Endothelial cell of umbilical vein (primary cell): ENCODE measurements around the gene SIPA1L3. TPM values are rescaled to one million over a fixed set of nuclear protein-coding genes. Genes with fewer than 3 reads are reported as not detected.

ENCODE experiments used
- BruUV-seq: library from RNA; stranded (reverse); fragments of 400-500 nt; replicated peaks from 2 replicates; lab custom pipeline; 2021; lab: Mats Ljungman, UMichigan
- CTCF ChIA-PET: fragments of 300-600, 350-600 bp; sonication (Branson Sonifier 250); formaldehyde crosslinking; loops from one replicate; lab custom pipeline; 2021; ENCODE audit warnings: antibody characterized with exemption, inconsistent platforms; lab: Charles Lee
- POLR2A ChIA-PET: fragments of 300-600, 350-600 bp; sonication (Branson Sonifier 250); formaldehyde crosslinking; loops from one replicate; lab custom pipeline; 2021; ENCODE audit warnings: antibody characterized with exemption, inconsistent platforms; lab: Charles Lee
- DNase-seq: peaks from one replicate; pipeline ENCODE4 v3.0.0-alpha.2; 2011; ENCODE audit warnings: low read depth, low spot score
- FAIRE-seq: peaks from 2 replicates; lab custom pipeline; 2011; peaks lifted over from hg19 to GRCh38; lab: Jason Lieb, UNC
- H2AFZ ChIP-seq: 2 replicates; pipeline ENCODE4 v1.6.0; 2012; ENCODE audit warnings: low read depth, low read length, control low read depth, inconsistent platforms
- H3K27ac ChIP-seq: 2 replicates; pipeline ENCODE4 v1.5.1; 2011; ENCODE audit warnings: low read depth, mild to moderate bottlenecking, control low read depth, low read length, moderate library complexity; ENCODE audit not compliant: insufficient read depth
- H3K27me3 ChIP-seq, 2 experiments: 2 replicates each; pipeline versions ENCODE4 v1.6.0 to v1.6.1; 2011; ENCODE audit warnings: low read length in 2 of 2, mixed read lengths in 1 of 2; ENCODE audit not compliant: control insufficient read depth in 2 of 2, insufficient read depth in 2 of 2
- H3K36me3 ChIP-seq, 2 experiments: 2 replicates in 1 of 2; 3 replicates in 1 of 2; pipeline ENCODE4 v1.5.1; 2011; ENCODE audit warnings: low read length in 2 of 2, mild to moderate bottlenecking in 1 of 2, moderate library complexity in 1 of 2; ENCODE audit not compliant: control insufficient read depth in 2 of 2, insufficient read depth in 2 of 2; ENCODE audit errors: extremely low read depth in 1 of 2
- H3K4me1 ChIP-seq: 3 replicates; pipeline ENCODE4 v1.5.1; 2011; ENCODE audit warnings: mild to moderate bottlenecking, low read length; ENCODE audit not compliant: control insufficient read depth, insufficient read depth; ENCODE audit errors: extremely low read depth
- H3K4me2 ChIP-seq: 2 replicates; pipeline ENCODE4 v1.6.1; 2011; ENCODE audit warnings: low read length, control low read depth, mixed read lengths; ENCODE audit not compliant: insufficient read depth
- H3K4me3 ChIP-seq, 3 experiments: fragments of 200-600 bp in 1 of 3; sonication (generic), shearing (Covaris generic) in 1 of 3; replicated peaks in 1 of 3; 2 replicates each; pipeline ENCODE4 v1.5.1; 2011 to 2016; ENCODE audit warnings: control low read depth in 3 of 3, low read length in 3 of 3, mild to moderate bottlenecking in 2 of 3, inconsistent platforms in 1 of 3, low read depth in 1 of 3, moderate library complexity in 1 of 3; ENCODE audit not compliant: insufficient read depth in 1 of 3
- H3K79me2 ChIP-seq: 2 replicates; pipeline ENCODE4 v1.6.0; 2012; ENCODE audit warnings: low read length, inconsistent platforms; ENCODE audit not compliant: control insufficient read depth, insufficient read depth
- H3K9ac ChIP-seq: replicated peaks from 2 replicates; pipeline ENCODE3; 2011; ENCODE audit warnings: low read length, control low read depth; ENCODE audit not compliant: insufficient read depth; ENCODE audit errors: extremely low read depth
- H3K9me1 ChIP-seq: replicated peaks from 3 replicates; pipeline ENCODE4 v1.6.0; 2011; ENCODE audit warnings: mild to moderate bottlenecking, low read length; ENCODE audit not compliant: control insufficient read depth, insufficient read depth; ENCODE audit errors: extremely low read depth
- H3K9me3 ChIP-seq: replicated peaks from 2 replicates; pipeline ENCODE4 v1.5.1; 2012; ENCODE audit warnings: low read length, inconsistent platforms; ENCODE audit not compliant: control insufficient read depth, insufficient read depth
- H4K20me1 ChIP-seq: replicated peaks from 2 replicates; pipeline ENCODE3; 2011; ENCODE audit warnings: mild to moderate bottlenecking, low read length; ENCODE audit not compliant: control insufficient read depth, insufficient read depth; ENCODE audit errors: extremely low read depth
- CTCF ChIP-seq, 2 donors: IDR thresholded peaks; 1 replicate in 1 of 2; 2 replicates in 1 of 2; pipeline ENCODE4 v1.5.1; 2011; ENCODE audit warnings: low read length in 2 of 2, mild to moderate bottlenecking in 2 of 2, moderate library complexity in 2 of 2, control low read depth in 1 of 2, inconsistent platforms in 1 of 2, low read depth in 1 of 2; ENCODE audit not compliant: insufficient read depth in 1 of 2; ENCODE audit errors: extremely low read depth in 1 of 2
- EZH2 ChIP-seq: IDR thresholded peaks from 2 replicates; pipeline ENCODE4 v1.6.1; 2012; ENCODE audit warnings: borderline replicate concordance, low read depth, mild to moderate bottlenecking, moderate library complexity, low read length, inconsistent platforms; ENCODE audit not compliant: severe bottlenecking
- FOS ChIP-seq: IDR thresholded peaks from 2 replicates; pipeline ENCODE4 v1.6.1; 2011; ENCODE audit warnings: mild to moderate bottlenecking, low read length, moderate library complexity, borderline replicate concordance; ENCODE audit not compliant: insufficient read depth
- GATA2 ChIP-seq: IDR thresholded peaks from 2 replicates; pipeline ENCODE4 v1.7.0; 2011; ENCODE audit warnings: low read depth, mild to moderate bottlenecking, moderate library complexity, mixed read lengths, low read length; ENCODE audit not compliant: insufficient read length, insufficient read depth
- JUN ChIP-seq: IDR thresholded peaks from 2 replicates; pipeline ENCODE4 v1.6.1; 2011; ENCODE audit warnings: borderline replicate concordance, low read depth; ENCODE audit not compliant: insufficient read length, insufficient read depth
- MAX ChIP-seq: IDR thresholded peaks from 2 replicates; pipeline ENCODE4 v1.6.1; 2011; ENCODE audit not compliant: insufficient read depth, insufficient read length
- MYC ChIP-seq: IDR thresholded peaks from one replicate; pipeline ENCODE4 v1.6.1; 2011; ENCODE audit warnings: mild to moderate bottlenecking, low read depth, low read length
- POLR2A ChIP-seq: IDR thresholded peaks from 2 replicates; pipeline ENCODE4 v1.6.1; 2012; ENCODE audit warnings: low read depth, mild to moderate bottlenecking, control low read depth, low read length
- POLR2AphosphoS5 ChIP-seq: IDR thresholded peaks from 2 replicates; pipeline ENCODE4 v1.6.1; 2012; ENCODE audit warnings: low read depth, mild to moderate bottlenecking, control low read depth, low read length, moderate library complexity; ENCODE audit not compliant: insufficient read depth
- dilution Hi-C: fragments of 300-500 bp; cut with MboI; formaldehyde crosslinking; loops from one replicate; pipeline ENCODE4 v1.15.0; 2019; ENCODE audit warnings: low sequenced_read_pairs; ENCODE audit not compliant: extremely low pct_ligation_motif_present
- intact Hi-C: fragments of 100-400 bp; cut with micrococcal nuclease; formaldehyde crosslinking; loops from one replicate; pipeline ENCODE4 v1.10.0; 2022
- polyA plus RNA-seq, 4 experiments: library from polyadenylated mRNA; depleted of rRNA in 3 of 4; stranded (reverse) in 3 of 4; unstranded in 1 of 4; fragments of >200 nt; gene quantifications; 2 replicates each; pipeline versions ENCODE4 v1.2.1 to v1.2.3, GENCODE V29; 2011 to 2012; ENCODE audit warnings: missing spikeins in 1 of 4
- total RNA-seq: library from RNA; stranded (reverse); gene quantifications from 2 replicates; pipeline ENCODE4 v1.2.3, GENCODE V29; 2021

The SIPA1L3 gene
- total and polyA plus RNA-seq, 2 donors (not counting 3 experiments of a cell fraction or from before 2014, with no cell fraction given) = 14.2 to 47.2 TPM

GRCh38 chr19:37989855-37990254, 82.8 kb downstream of the SIPA1L3 start:
- Histone ChIP-seq H3K27me3 (no peaks in the 10 kb centered on the region), H3K4me3 (no peak overlapping the region), H4K20me1 (no peaks in the 10 kb centered on the region), H3K9ac (no peak overlapping the region), H2AFZ (no peak overlapping the region), H3K4me1 (no peaks in the 10 kb centered on the region), H3K9me1 (no peaks in the 10 kb centered on the region), H3K36me3 (no peaks in the 10 kb centered on the region), H3K4me2 (no peak overlapping the region), H3K27ac (no peak overlapping the region), H3K79me2 (peaks cover 32% of the 10 kb centered on the region), H3K9me3 (no peaks in the 10 kb centered on the region)
- CTCF ChIA-PET = interaction anchor here (1.5 to 1.7 kb wide), 2 partner anchors 21 to 88 kb away, joined by 4 to 7 read pairs; no protein-coding TSS in a partner anchor
- DNase-seq (no peak), FAIRE-seq (no peak)
- POLR2A ChIA-PET = no interaction called here
- intact Hi-C loops (no loop called here), dilution Hi-C loops (no loop called here)
- TF ChIP-seq GATA2 (no peak), POLR2AphosphoS5 (no peak), MAX (no peak), EZH2 (no peak), JUN (no peak), CTCF (IDR thresholded peaks at IDR 0.05; ENCODE audit: extremely low read depth in 1 of 2, insufficient read depth in 1 of 2, low read depth in 1 of 2, low read length in 2 of 2) (no peak), POLR2A (no peak), MYC (no peak), FOS (no peak)
- BruUV-seq = no TSS peak
